IMR-90 (cell line): ENCODE results near the gene NAV2. TPM values are rescaled to one million over a fixed set of nuclear protein-coding genes. Genes with fewer than 3 reads are reported as not detected.

ENCODE experiments used
- ATAC-seq: fragments of 200-7000 bp; cut with Tn5 transposase; 2 replicates; pipeline ENCODE4 v1.9.1; 2020; ENCODE audit warnings: low read depth, mild to moderate bottlenecking, moderate library complexity
- BruUV-seq: library from RNA; stranded (reverse); fragments of 400-500 nt; replicated peaks from 2 replicates; lab custom pipeline; 2021; lab: Mats Ljungman, UMichigan
- CTCF ChIA-PET: fragments of 300-600 bp; formaldehyde crosslinking; extraction: SDS; loops from one replicate; lab custom pipeline; 2021; ENCODE audit warnings: antibody characterized with exemption; lab: Yijun Ruan, JAX
- POLR2A ChIA-PET: fragments of 300-600 bp; sonication (Branson Sonifier 250); formaldehyde crosslinking; loops from one replicate; lab custom pipeline; 2022; ENCODE audit warnings: antibody characterized with exemption; ENCODE audit not compliant: unreplicated experiment; lab: Charles Lee
- DNase-seq: peaks from one replicate; pipeline ENCODE4 v3.0.0; 2013
- H2AFZ ChIP-seq: replicated peaks from 2 replicates; pipeline ENCODE3; 2013; ENCODE audit warnings: low read length, mild to moderate bottlenecking; ENCODE audit not compliant: poor library complexity
- H2AK5ac ChIP-seq: 2 replicates; pipeline ENCODE4 v1.6.1; 2013; ENCODE audit warnings: low read depth, low read length, inconsistent platforms
- H2AK9ac ChIP-seq: replicated peaks from 2 replicates; pipeline ENCODE3; 2013; ENCODE audit warnings: mild to moderate bottlenecking, low read depth, low read length, moderate library complexity; ENCODE audit not compliant: poor library complexity
- H2BK120ac ChIP-seq: 2 replicates; pipeline ENCODE4 v1.6.1; 2013; ENCODE audit warnings: low read depth, low read length, inconsistent platforms
- H2BK15ac ChIP-seq: 3 replicates; pipeline ENCODE4 v1.6.1; 2013; ENCODE audit warnings: low read depth, low read length, inconsistent platforms
- H2BK20ac ChIP-seq: 2 replicates; pipeline ENCODE4 v1.6.1; 2013; ENCODE audit warnings: low read depth, mild to moderate bottlenecking, inconsistent platforms, low read length, moderate library complexity
- H2BK5ac ChIP-seq: 2 replicates; pipeline ENCODE4 v1.6.1; 2013; ENCODE audit warnings: mild to moderate bottlenecking, low read depth, low read length, inconsistent platforms; ENCODE audit not compliant: poor library complexity, severe bottlenecking
- H3K14ac ChIP-seq: replicated peaks from 2 replicates; pipeline ENCODE4 v1.6.1; 2013; ENCODE audit warnings: low read depth, low read length, inconsistent platforms
- H3K18ac ChIP-seq: 2 replicates; pipeline ENCODE4 v1.6.1; 2013; ENCODE audit warnings: low read depth, low read length, control low read depth
- H3K23ac ChIP-seq: 2 replicates; pipeline ENCODE4 v1.6.1; 2013; ENCODE audit warnings: low read depth, low read length, inconsistent platforms
- H3K27ac ChIP-seq: 2 replicates; pipeline ENCODE4 v1.5.1; 2013; ENCODE audit warnings: mild to moderate bottlenecking, control low read depth, low read length; ENCODE audit not compliant: insufficient read depth
- H3K27me3 ChIP-seq: 2 replicates; pipeline ENCODE4 v1.6.1; 2013; ENCODE audit warnings: low read length; ENCODE audit not compliant: control insufficient read depth, insufficient read depth
- H3K36me3 ChIP-seq: 2 replicates; pipeline ENCODE4 v1.6.1; 2013; ENCODE audit warnings: low read length, mixed read lengths; ENCODE audit not compliant: control insufficient read depth, insufficient read depth
- H3K4ac ChIP-seq: 2 replicates; pipeline ENCODE4 v1.6.1; 2013; ENCODE audit warnings: low read depth, low read length, inconsistent platforms
- H3K4me1 ChIP-seq: 2 replicates; pipeline ENCODE4 v1.6.1; 2013; ENCODE audit warnings: low read length, mixed read lengths; ENCODE audit not compliant: control insufficient read depth, insufficient read depth
- H3K4me2 ChIP-seq: 2 replicates; pipeline ENCODE4 v1.6.1; 2013; ENCODE audit warnings: low read depth, mild to moderate bottlenecking, control low read depth, low read length, moderate library complexity
- H3K4me3 ChIP-seq: 2 replicates; pipeline ENCODE4 v1.5.1; 2013; ENCODE audit warnings: low read depth, mild to moderate bottlenecking, control low read depth, low read length, moderate library complexity; ENCODE audit not compliant: insufficient read depth
- H3K56ac ChIP-seq: 2 replicates; pipeline ENCODE4 v1.6.1; 2013; ENCODE audit warnings: low read length, inconsistent platforms; ENCODE audit not compliant: insufficient read depth; ENCODE audit errors: extremely low read depth
- H3K79me1 ChIP-seq, 2 experiments: 2 replicates each; pipeline ENCODE4 v1.6.1; 2013; ENCODE audit warnings: low read length in 2 of 2, inconsistent platforms in 1 of 2, low read depth in 1 of 2
- H3K9ac ChIP-seq: 2 replicates; pipeline ENCODE4 v1.6.1; 2013; ENCODE audit warnings: low read depth, low read length, control low read depth
- H3K9me1 ChIP-seq: 2 replicates; pipeline ENCODE4 v1.6.1; 2013; ENCODE audit warnings: low read length, inconsistent platforms; ENCODE audit not compliant: insufficient read depth
- H3K9me3 ChIP-seq: 2 replicates; pipeline ENCODE4 v1.6.1; 2013; ENCODE audit warnings: low read length; ENCODE audit not compliant: control insufficient read depth, insufficient read depth
- H4K20me1 ChIP-seq: 2 replicates; pipeline ENCODE4 v1.6.1; 2013; ENCODE audit warnings: low read length, inconsistent platforms; ENCODE audit not compliant: insufficient read depth
- H4K5ac ChIP-seq: 2 replicates; pipeline ENCODE4 v1.6.1; 2013; ENCODE audit warnings: mild to moderate bottlenecking, low read depth, low read length, control low read depth
- H4K8ac ChIP-seq, 2 experiments: 2 replicates each; pipeline ENCODE4 v1.6.1; 2013; ENCODE audit warnings: low read depth in 2 of 2, low read length in 2 of 2, control low read depth in 1 of 2, inconsistent platforms in 1 of 2
- H4K91ac ChIP-seq: 2 replicates; pipeline ENCODE4 v1.6.1; 2013; ENCODE audit warnings: low read depth, low read length, inconsistent platforms; ENCODE audit not compliant: insufficient read depth
- BHLHE40 ChIP-seq: fragments of 150-350 bp; IDR thresholded peaks from 2 replicates; pipeline ENCODE4 v1.6.1; 2016; ENCODE audit warnings: mild to moderate bottlenecking, low read depth, low read length
- CEBPB ChIP-seq: IDR thresholded peaks from 2 replicates; pipeline ENCODE4 v1.6.1; 2012; ENCODE audit warnings: low read depth, low read length, improper control_type of control experiment
- FOS ChIP-seq: fragments of 150-350 bp; IDR thresholded peaks from 2 replicates; pipeline ENCODE4 v1.6.1; 2016; ENCODE audit warnings: low read depth, low read length
- MAFK ChIP-seq: IDR thresholded peaks from 2 replicates; pipeline ENCODE4 v1.6.1; 2012; ENCODE audit warnings: low read depth, low read length, improper control_type of control experiment
- MAZ ChIP-seq: IDR thresholded peaks from 2 replicates; pipeline ENCODE4 v1.6.1; 2012; ENCODE audit warnings: low read depth, mild to moderate bottlenecking, low read length, improper control_type of control experiment, moderate library complexity, borderline replicate concordance
- POLR2A ChIP-seq: IDR thresholded peaks from 2 replicates; pipeline ENCODE4 v1.6.1; 2012; ENCODE audit warnings: mild to moderate bottlenecking, low read depth, low read length
- RAD21 ChIP-seq: IDR thresholded peaks from 2 replicates; pipeline ENCODE4 v1.6.1; 2012; ENCODE audit warnings: low read length, improper control_type of control experiment
- RFX5 ChIP-seq: IDR thresholded peaks from 2 replicates; pipeline ENCODE4 v1.8.0; 2012; ENCODE audit warnings: low read depth, mild to moderate bottlenecking, low read length, moderate library complexity
- SMC3 ChIP-seq: fragments of 150-350 bp; IDR thresholded peaks from 2 replicates; pipeline ENCODE4 v1.6.1; 2016; ENCODE audit warnings: low read depth, mild to moderate bottlenecking, antibody characterized with exemption, low read length, moderate library complexity
- WGBS, 2 experiments: methylation state at CpG; one replicate each; pipeline versions ENCODE4 v1.1.5 to v1.1.7; 2013; ENCODE audit warnings: missing lambda C conversion rate in 2 of 2; ENCODE audit not compliant: insufficient read length in 1 of 2; ENCODE audit errors: extremely low coverage in 2 of 2; 5-methylcytosine and 5-hydroxymethylcytosine counted together
- dilution Hi-C: fragments of 300-500 bp; cut with HindIII; formaldehyde crosslinking; loops from one replicate; pipeline ENCODE4 v1.14.3; 2018; ENCODE audit warnings: low sequenced_read_pairs; ENCODE audit not compliant: unreplicated experiment
- in situ Hi-C: fragments of 300-500 bp; cut with MboI; formaldehyde crosslinking; loops from 3 replicates; pipeline ENCODE4 v1.14.3; 2019; ENCODE audit warnings: low sequenced_read_pairs, inconsistent platforms, mixed read lengths
- intact Hi-C: fragments of 100-400 bp; cut with micrococcal nuclease; formaldehyde crosslinking; loops from 2 replicates; pipeline ENCODE4 v1.10.0; 2022
- polyA plus RNA-seq, 3 experiments: library from polyadenylated mRNA; depleted of rRNA; stranded (reverse); fragments of >200 nt; gene quantifications; 2 replicates each; pipeline ENCODE4 v1.2.3, GENCODE V29; 2012; ENCODE audit warnings: low replicate concordance in 1 of 3
- total RNA-seq: library from RNA; depleted of rRNA; stranded (reverse); fragments of >200 nt; gene quantifications from 2 replicates; pipeline ENCODE4 v1.2.3, GENCODE V29; 2012
- TF ChIP-seq, protein P1 (sequence below): fragments of 150-350 bp; IDR thresholded peaks from 2 replicates; pipeline ENCODE4 v1.6.1; 2017; ENCODE audit warnings: mild to moderate bottlenecking, antibody characterized with exemption, low read length, low read depth
- TF ChIP-seq, protein P2 (sequence below): fragments of 150-350 bp; IDR thresholded peaks from 2 replicates; pipeline ENCODE4 v1.6.1; 2016; ENCODE audit warnings: low read depth, mild to moderate bottlenecking, low read length, moderate library complexity, borderline replicate concordance

Gene NAV2
- total and polyA plus RNA-seq, 2 of the 4 experiments (the other 2 are of a cell fraction), result 4.5 to 12.6 TPM

DNA sequence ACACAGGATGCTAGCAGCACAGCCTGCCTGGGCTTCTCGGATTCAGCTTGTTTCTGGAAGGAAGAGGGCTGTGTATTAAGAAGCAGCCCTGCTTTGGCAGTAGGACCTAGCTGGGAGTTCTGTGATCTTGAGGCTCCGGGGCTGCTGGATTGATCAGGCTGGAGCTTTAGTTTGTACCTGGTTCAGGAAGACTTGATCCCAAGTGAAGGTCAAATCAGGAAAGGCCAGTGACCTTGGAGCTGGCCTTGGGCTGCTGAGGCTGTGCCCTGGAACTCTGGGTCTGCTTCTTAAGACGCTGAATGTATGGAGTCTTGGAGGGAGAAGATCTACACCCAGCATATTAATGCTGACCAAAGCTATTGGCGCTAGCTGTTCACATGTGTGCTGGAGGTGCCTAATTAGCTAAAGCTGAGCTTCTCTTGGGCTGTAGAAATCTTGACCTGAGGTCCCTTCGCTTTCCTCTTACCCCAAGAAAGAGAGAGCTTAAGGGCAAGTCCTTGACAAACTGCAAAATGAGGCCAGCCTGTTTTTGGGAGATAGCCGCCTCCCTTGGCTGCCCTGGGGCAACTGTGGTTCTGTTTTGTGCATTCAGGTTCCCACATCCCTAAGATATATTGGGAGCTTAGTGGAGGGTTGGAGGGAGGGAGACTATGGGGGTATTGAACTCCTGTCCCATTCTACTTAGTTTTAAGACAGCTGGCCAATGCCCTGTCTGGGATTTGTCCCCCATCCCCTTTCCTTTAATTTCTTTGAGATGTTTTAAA, 311.7 kb downstream of the NAV2 start:
- H4K20me1 ChIP-seq, result peaks cover 17% of the 10 kb centered on the region; the same call in 1 of the 2 replicates
- no peak overlapping the region for H2AK9ac ChIP-seq
- no peak for TF ChIP-seq RFX5
- TF ChIP-seq MAFK, result no peak
- TF ChIP-seq, protein P1, sequence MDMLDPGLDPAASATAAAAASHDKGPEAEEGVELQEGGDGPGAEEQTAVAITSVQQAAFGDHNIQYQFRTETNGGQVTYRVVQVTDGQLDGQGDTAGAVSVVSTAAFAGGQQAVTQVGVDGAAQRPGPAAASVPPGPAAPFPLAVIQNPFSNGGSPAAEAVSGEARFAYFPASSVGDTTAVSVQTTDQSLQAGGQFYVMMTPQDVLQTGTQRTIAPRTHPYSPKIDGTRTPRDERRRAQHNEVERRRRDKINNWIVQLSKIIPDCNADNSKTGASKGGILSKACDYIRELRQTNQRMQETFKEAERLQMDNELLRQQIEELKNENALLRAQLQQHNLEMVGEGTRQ, result no peak
- no peak for TF ChIP-seq BHLHE40
- TF ChIP-seq MAZ, result no peak
- TF ChIP-seq RAD21, result no peak
- no peak for TF ChIP-seq POLR2A
- TF ChIP-seq SMC3, result no peak
- TF ChIP-seq, protein P2, sequence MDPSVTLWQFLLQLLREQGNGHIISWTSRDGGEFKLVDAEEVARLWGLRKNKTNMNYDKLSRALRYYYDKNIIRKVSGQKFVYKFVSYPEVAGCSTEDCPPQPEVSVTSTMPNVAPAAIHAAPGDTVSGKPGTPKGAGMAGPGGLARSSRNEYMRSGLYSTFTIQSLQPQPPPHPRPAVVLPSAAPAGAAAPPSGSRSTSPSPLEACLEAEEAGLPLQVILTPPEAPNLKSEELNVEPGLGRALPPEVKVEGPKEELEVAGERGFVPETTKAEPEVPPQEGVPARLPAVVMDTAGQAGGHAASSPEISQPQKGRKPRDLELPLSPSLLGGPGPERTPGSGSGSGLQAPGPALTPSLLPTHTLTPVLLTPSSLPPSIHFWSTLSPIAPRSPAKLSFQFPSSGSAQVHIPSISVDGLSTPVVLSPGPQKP, result no peak
- TF ChIP-seq FOS, result no peak
- TF ChIP-seq CEBPB, result no peak
- H3K4me3 ChIP-seq, result no peak overlapping the region
- dilution Hi-C loops, result no loop called here
- no peak overlapping the region for H3K4me2 ChIP-seq
- DNase-seq (no peak), ATAC-seq (no peak)
- H3K27me3 ChIP-seq, result no peaks in the 10 kb centered on the region
- intact Hi-C loops, result no loop called here
- no peaks in the 10 kb centered on the region for H3K9me1 ChIP-seq
- peaks cover 24% of the 10 kb centered on the region for H3K4me1 ChIP-seq
- 0 out of 2 replicates have a peak overlapping the region, but pooled peaks have one; percentile 9 for H2BK120ac ChIP-seq
- no peak overlapping the region for H4K8ac ChIP-seq
- H3K4ac ChIP-seq, result no peak overlapping the region
- in situ Hi-C loops, result no loop called here
- no peak overlapping the region for H4K91ac ChIP-seq
- peak overlapping the region; percentile 10; the same call in 1 of the 2 replicates for H2AK5ac ChIP-seq
- H3K23ac ChIP-seq, result no peak overlapping the region
- no peak overlapping the region for H3K14ac ChIP-seq
- no peak overlapping the region for H3K56ac ChIP-seq
- H3K9ac ChIP-seq, result no peak overlapping the region
- no peak overlapping the region for H4K5ac ChIP-seq
- H3K18ac ChIP-seq, result no peak overlapping the region
- H2BK20ac ChIP-seq, result no peak overlapping the region
- no TSS peak for BruUV-seq
- no peak overlapping the region; the same call in 2 of the 3 replicates for H2BK15ac ChIP-seq
- H3K79me1 ChIP-seq, result peaks cover 39 to 41% of the 10 kb centered on the region in 2 experiments
- POLR2A ChIA-PET, result no interaction called here
- H3K36me3 ChIP-seq, result no peaks in the 10 kb centered on the region
- no peak overlapping the region for H3K27ac ChIP-seq
- H2AFZ ChIP-seq, result no peak overlapping the region
- 60% methylated on average over 1 of the region's 6 CpGs; no CpG with 5 or more reads in 1 of the 2 experiments for WGBS, 2 experiments
- CTCF ChIA-PET, result interaction anchor here (3.0 kb wide), 1 partner anchor 8 kb away, joined by 11 read pairs; no protein-coding TSS in a partner anchor
- no peak overlapping the region for H2BK5ac ChIP-seq
- H3K9me3 ChIP-seq, result no peaks in the 10 kb centered on the region
